Suprapubic skin (tissue), 4 donors: ENCODE measurements around the gene CHST11. TPM values are rescaled to one million over a fixed set of nuclear protein-coding genes. Genes with fewer than 3 reads are reported as not detected.

Experiments used
- DNase-seq, 2 donors: peaks; one replicate each; pipeline ENCODE4 v3.0.0-alpha.2; 2019; ENCODE audit warnings: low spot score in 2 of 2
- H3K27ac ChIP-seq: fragments of 200-600 bp; sonication (generic); one replicate; pipeline ENCODE4 v1.5.1; 2019
- H3K27me3 ChIP-seq: fragments of 200-600 bp; sonication (generic); one replicate; pipeline ENCODE4 v1.5.1; 2019
- H3K36me3 ChIP-seq: fragments of 200-600 bp; sonication (generic); one replicate; pipeline ENCODE4 v1.5.1; 2019
- H3K4me1 ChIP-seq: fragments of 200-600 bp; sonication (generic); one replicate; pipeline ENCODE4 v1.5.1; 2019
- H3K4me3 ChIP-seq: fragments of 200-600 bp; sonication (generic); one replicate; pipeline ENCODE4 v1.5.1; 2019; ENCODE audit warnings: mild to moderate bottlenecking
- H3K9me3 ChIP-seq: fragments of 200-600 bp; sonication (generic); one replicate; pipeline ENCODE4 v1.5.1; 2019
- EP300 ChIP-seq: sonication (generic); formaldehyde crosslinking; IDR thresholded peaks from one replicate; pipeline ENCODE4 v1.6.1; 2017; ENCODE audit warnings: antibody characterized with exemption
- POLR2A ChIP-seq, 2 donors: fragments of 450-650 bp; IDR thresholded peaks; one replicate each; pipeline ENCODE4 v1.6.1; 2017; ENCODE audit warnings: antibody characterized with exemption in 2 of 2, mild to moderate bottlenecking in 2 of 2, moderate library complexity in 2 of 2
- POLR2AphosphoS5 ChIP-seq, 3 donors: sonication (generic); formaldehyde crosslinking; IDR thresholded peaks; one replicate each; pipeline ENCODE4 v1.6.1; 2017; ENCODE audit warnings: antibody characterized with exemption in 3 of 3
- WGBS: methylation state at CpG from one replicate; pipeline ENCODE4 v1.1.5; 2018; 5-methylcytosine and 5-hydroxymethylcytosine counted together
- total RNA-seq, 4 donors: library from RNA; depleted of rRNA; stranded (reverse); fragments of >200 nt; gene quantifications; one replicate each; pipeline ENCODE4 v1.1.0, GENCODE V29; 2016
- TF ChIP-seq, protein P1 (sequence below), 2 donors: fragments of 200-600 bp in 1 of 2; fragments of 450-650 bp in 1 of 2; sonication (generic) in 1 of 2; IDR thresholded peaks; one replicate each; pipeline ENCODE4 v1.5.1; 2016 to 2019; ENCODE audit warnings: antibody characterized with exemption in 2 of 2, mild to moderate bottlenecking in 1 of 2, moderate library complexity in 1 of 2

Gene CHST11
- total RNA-seq, 4 donors from 2014 or later: 1.8 to 5.8 (median 3.8) TPM

DNA sequence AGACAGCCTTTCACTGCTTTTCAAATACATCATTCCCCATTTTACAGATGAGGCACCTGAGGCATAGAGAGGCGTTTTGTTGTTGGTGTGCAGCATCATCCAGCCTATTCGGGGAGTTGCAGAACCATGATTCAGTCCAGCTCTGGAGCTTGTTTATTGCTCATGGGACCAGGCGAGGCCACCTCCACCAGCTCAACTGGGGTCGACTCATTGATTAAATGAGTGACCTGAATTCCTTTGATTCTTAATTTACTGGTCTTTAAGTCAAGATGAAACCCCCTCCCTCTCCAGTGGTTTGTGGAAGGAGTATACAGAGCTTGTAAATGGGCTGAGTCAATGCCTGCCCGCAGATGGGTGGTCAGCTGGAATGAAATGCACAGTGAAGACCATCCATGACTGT, 161.9 kb downstream of the CHST11 start:
- no peaks in the 10 kb centered on the region for H3K27me3 ChIP-seq
- WGBS: 83% methylated on average over 5 of the region's 5 CpGs
- DNase-seq: no peak
- H3K4me1 ChIP-seq: no peaks in the 10 kb centered on the region
- H3K36me3 ChIP-seq: no peaks in the 10 kb centered on the region
- TF ChIP-seq POLR2A (IDR thresholded peaks at IDR 0.05): no peak
- TF ChIP-seq, protein P1, sequence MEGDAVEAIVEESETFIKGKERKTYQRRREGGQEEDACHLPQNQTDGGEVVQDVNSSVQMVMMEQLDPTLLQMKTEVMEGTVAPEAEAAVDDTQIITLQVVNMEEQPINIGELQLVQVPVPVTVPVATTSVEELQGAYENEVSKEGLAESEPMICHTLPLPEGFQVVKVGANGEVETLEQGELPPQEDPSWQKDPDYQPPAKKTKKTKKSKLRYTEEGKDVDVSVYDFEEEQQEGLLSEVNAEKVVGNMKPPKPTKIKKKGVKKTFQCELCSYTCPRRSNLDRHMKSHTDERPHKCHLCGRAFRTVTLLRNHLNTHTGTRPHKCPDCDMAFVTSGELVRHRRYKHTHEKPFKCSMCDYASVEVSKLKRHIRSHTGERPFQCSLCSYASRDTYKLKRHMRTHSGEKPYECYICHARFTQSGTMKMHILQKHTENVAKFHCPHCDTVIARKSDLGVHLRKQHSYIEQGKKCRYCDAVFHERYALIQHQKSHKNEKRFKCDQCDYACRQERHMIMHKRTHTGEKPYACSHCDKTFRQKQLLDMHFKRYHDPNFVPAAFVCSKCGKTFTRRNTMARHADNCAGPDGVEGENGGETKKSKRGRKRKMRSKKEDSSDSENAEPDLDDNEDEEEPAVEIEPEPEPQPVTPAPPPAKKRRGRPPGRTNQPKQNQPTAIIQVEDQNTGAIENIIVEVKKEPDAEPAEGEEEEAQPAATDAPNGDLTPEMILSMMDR (IDR thresholded peaks at IDR 0.05): no peak
- TF ChIP-seq POLR2AphosphoS5 (IDR thresholded peaks at IDR 0.05): no peak
- TF ChIP-seq EP300: no peak
- H3K27ac ChIP-seq: no peak overlapping the region
- no peak overlapping the region for H3K4me3 ChIP-seq
- no peaks in the 10 kb centered on the region for H3K9me3 ChIP-seq

DNA sequence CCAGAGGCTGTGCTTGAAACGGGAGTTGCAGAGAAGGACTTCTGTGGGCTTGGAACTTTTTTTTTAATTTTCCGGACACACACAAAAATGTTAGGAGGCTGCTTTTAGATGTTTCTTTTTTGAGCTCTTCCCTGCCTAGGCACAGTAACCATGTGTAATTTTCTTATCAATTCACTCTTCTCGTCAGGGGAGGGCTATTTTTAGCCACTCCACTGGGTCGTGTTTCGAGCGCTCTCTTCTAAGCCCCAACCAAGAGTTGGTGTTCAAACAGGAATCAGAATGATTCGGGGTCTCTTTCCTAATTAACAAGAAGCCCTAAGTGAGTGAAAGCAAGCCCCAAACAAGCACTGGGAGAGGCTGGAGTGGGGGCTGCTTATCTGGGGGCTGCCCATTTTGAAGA, 162.6 kb downstream of the CHST11 start:
- Histone ChIP-seq H3K27ac (no peak overlapping the region), H3K27me3 (no peaks in the 10 kb centered on the region), H3K4me1 (no peaks in the 10 kb centered on the region), H3K9me3 (no peaks in the 10 kb centered on the region), H3K36me3 (no peaks in the 10 kb centered on the region), H3K4me3 (no peak overlapping the region)
- WGBS: 86% methylated on average over 7 of the region's 7 CpGs
- TF ChIP-seq, protein P1 (IDR thresholded peaks at IDR 0.05): no peak
- no peak for TF ChIP-seq EP300
- no peak for DNase-seq

DNA sequence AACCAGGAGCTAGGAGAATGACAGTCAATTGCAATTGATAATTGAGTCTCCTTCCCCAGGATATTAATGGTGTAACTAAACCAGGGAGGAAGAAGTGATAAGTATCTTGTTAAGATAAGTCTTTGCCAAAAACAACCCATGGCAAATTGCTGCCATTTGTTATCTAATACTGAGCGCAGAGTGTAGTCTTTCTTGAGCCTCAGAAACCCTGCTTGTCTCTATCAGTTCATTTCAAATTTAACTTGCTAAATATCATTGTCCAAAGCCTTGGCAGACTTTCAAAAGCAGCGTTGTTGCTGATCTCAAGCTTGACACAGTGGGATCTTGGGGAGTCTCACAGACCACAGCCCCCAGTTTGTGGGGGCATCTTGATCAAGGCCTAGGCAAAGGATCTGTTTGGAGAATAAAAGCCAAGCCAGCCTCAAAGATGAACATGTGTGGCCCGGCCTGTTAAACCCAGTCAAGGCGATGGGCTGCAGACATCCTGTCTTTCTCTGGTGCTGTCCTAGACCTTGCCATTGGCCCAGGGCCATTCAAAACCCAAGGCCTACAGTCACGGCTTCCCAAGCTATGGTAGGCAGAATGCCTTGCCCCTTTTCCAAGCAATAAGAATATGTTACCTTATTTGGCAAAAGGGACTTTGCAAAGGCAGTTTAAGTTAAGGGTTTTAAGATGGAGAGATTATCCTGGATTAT, 164.2 kb downstream of the CHST11 start:
- H3K36me3 ChIP-seq: no peaks in the 10 kb centered on the region
- no peaks in the 10 kb centered on the region for H3K9me3 ChIP-seq
- DNase-seq: no peak
- H3K4me1 ChIP-seq: no peaks in the 10 kb centered on the region
- 76% methylated on average over 4 of the region's 5 CpGs for WGBS
- H3K4me3 ChIP-seq: no peak overlapping the region
- no peak overlapping the region for H3K27ac ChIP-seq
- no peaks in the 10 kb centered on the region for H3K27me3 ChIP-seq
- no peak for TF ChIP-seq EP300
- no peak for TF ChIP-seq POLR2A (IDR thresholded peaks at IDR 0.05)

DNA sequence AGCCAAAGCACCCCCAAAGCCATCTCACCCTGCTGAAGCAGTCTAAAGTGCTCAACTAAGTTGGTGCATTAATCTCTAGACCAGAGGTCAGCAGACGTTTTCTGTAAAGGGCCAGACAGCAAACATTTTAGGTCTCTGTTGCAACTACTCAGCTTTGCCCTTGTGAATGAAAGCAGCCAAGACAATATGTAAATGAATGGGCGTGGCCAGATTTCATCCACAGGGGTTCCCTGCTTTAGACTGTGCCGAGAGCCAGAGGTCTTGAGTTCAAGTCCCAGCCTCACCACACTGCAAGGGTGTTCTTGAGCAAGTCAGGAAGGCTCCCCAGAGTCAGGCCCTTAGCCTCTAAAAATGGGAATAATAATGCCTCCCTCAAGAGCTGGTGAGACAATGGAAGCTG, 166.2 kb downstream of the CHST11 start:
- H3K27ac ChIP-seq: no peak overlapping the region
- DNase-seq: peak in 1 of 2 donors; percentile 26
- H3K4me1 ChIP-seq: no peaks in the 10 kb centered on the region
- H3K9me3 ChIP-seq: no peaks in the 10 kb centered on the region
- H3K27me3 ChIP-seq: no peaks in the 10 kb centered on the region
- H3K36me3 ChIP-seq: no peaks in the 10 kb centered on the region
- WGBS: 65% methylated on average over 3 of the region's 3 CpGs
- no peak overlapping the region for H3K4me3 ChIP-seq
- TF ChIP-seq, protein P1 (IDR thresholded peaks at IDR 0.05): no peak
- TF ChIP-seq POLR2A (IDR thresholded peaks at IDR 0.05): no peak
- no peak for TF ChIP-seq POLR2AphosphoS5 (IDR thresholded peaks at IDR 0.05)
- no peak for TF ChIP-seq EP300

DNA sequence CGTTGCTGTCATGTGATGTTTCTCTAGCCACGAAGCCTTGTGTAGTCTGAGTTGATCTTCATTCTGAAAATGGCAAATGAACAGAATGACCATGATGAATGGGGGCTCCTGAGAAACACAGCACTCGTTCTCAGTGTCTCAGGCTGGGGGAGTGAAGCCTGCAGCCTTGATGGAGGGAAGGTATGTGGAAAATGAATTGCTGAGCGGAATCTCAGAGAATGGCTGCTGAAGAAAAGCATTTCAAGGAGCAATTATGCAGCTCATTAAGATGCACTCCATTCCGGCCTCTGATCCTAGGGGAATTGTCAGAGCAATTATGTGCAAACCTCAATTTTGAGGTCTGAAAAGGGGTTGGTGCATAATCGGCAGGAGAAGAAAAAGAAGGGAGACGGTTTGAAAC, 167.1 kb downstream of the CHST11 start:
- Histone ChIP-seq H3K27me3 (no peaks in the 10 kb centered on the region), H3K27ac (no peak overlapping the region), H3K4me1 (no peaks in the 10 kb centered on the region), H3K36me3 (no peaks in the 10 kb centered on the region), H3K9me3 (no peaks in the 10 kb centered on the region), H3K4me3 (no peak overlapping the region)
- TF ChIP-seq EP300 (no peak), POLR2AphosphoS5 (IDR thresholded peaks at IDR 0.05) (no peak), POLR2A (IDR thresholded peaks at IDR 0.05) (no peak)
- TF ChIP-seq, protein P1 (IDR thresholded peaks at IDR 0.05): no peak
- no peak for DNase-seq
- 74% methylated on average over 7 of the region's 7 CpGs for WGBS

DNA sequence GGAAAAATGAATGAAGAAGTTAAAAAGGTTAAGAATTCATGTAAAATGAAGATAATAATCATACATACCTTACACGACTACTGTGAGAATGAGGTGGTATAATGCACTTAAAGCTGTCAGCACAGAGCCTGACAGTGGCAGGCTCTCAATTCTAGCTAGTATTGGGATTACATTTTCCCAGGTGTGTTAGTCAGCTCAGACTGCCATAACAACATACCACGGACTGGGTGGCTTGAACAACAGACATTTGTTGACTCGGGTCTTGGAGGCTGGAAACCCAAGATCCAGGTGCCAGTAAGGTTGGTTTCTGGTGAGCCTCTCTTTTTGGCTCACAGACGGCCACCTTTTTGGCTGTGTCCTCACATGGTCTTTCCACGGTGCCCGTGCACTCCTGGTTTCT, 167.8 kb downstream of the CHST11 start:
- no peaks in the 10 kb centered on the region for H3K27me3 ChIP-seq
- TF ChIP-seq POLR2AphosphoS5 (IDR thresholded peaks at IDR 0.05) (no peak), EP300 (no peak), POLR2A (IDR thresholded peaks at IDR 0.05) (no peak)
- TF ChIP-seq, protein P1 (IDR thresholded peaks at IDR 0.05): no peak
- H3K36me3 ChIP-seq: no peaks in the 10 kb centered on the region
- no peaks in the 10 kb centered on the region for H3K4me1 ChIP-seq
- WGBS: 85% methylated on average over 6 of the region's 6 CpGs
- DNase-seq: peak in 1 of 2 donors; percentile 49
- no peak overlapping the region for H3K4me3 ChIP-seq
- no peak overlapping the region for H3K27ac ChIP-seq
- no peaks in the 10 kb centered on the region for H3K9me3 ChIP-seq
